ENCODE results near the gene RTP2.

The RTP2 gene

GRCh38 chr3:187702507-187703033 lies at the start of gene RTP2:
TSS of gene RTP2 (minus strand) at chr3:187702557. CDS start at chr3:187702128, 429 bp downstream.
- no peaks in the 10 kb centered on the region for H3K27me3 Mint-ChIP-seq
- H3K4me1 Mint-ChIP-seq (ENCODE audit: low read depth), result no peaks in the 10 kb centered on the region
- H3K4me3 Mint-ChIP-seq, result no peak within 1 kb of the TSS
- H3K9me3 Mint-ChIP-seq (ENCODE audit: low read depth), result no peaks in the 10 kb centered on the region
- H3K27ac Mint-ChIP-seq, result no peak within 1 kb of the TSS
- H3K36me3 Mint-ChIP-seq, result no peaks in the 10 kb centered on the region

- Mint-ChIP-seq H3K27me3 (no peaks in the 10 kb centered on the region), H3K4me1 (ENCODE audit: low read depth) (peaks cover 59% of the 10 kb centered on the region), H3K36me3 (no peaks in the 10 kb centered on the region), H3K9me3 (ENCODE audit: low read depth) (no peaks in the 10 kb centered on the region), H3K4me3 (peak overlapping the region; percentile 12), H3K27ac (peak overlapping the region; percentile 13)
These were observed 48.3 kb upstream of the RTP2 start for GRCh38 chr3:187750513-187751123.

GRCh38 chr3:187750006-187750512 lies 47.7 kb upstream of the RTP2 start:
- H3K27ac Mint-ChIP-seq, result peak overlapping the region; percentile 62

GRCh38 chr3:187748050-187748481 lies 45.7 kb upstream of the RTP2 start:
- Mint-ChIP-seq H3K27me3 (no peaks in the 10 kb centered on the region), H3K36me3 (no peaks in the 10 kb centered on the region), H3K4me1 (ENCODE audit: low read depth) (peaks cover 60% of the 10 kb centered on the region), H3K4me3 (peak overlapping the region; percentile 59), H3K27ac (peak overlapping the region; percentile 100), H3K9me3 (ENCODE audit: low read depth) (no peaks in the 10 kb centered on the region)

More at GRCh38 chr3:187750006-187750512, 47.7 kb upstream of the RTP2 start:
- no peaks in the 10 kb centered on the region for H3K36me3 Mint-ChIP-seq
- peak overlapping the region; percentile 15 for H3K4me3 Mint-ChIP-seq
- peaks cover 59% of the 10 kb centered on the region for H3K4me1 Mint-ChIP-seq (ENCODE audit: low read depth)
- no peaks in the 10 kb centered on the region for H3K27me3 Mint-ChIP-seq
- H3K9me3 Mint-ChIP-seq (ENCODE audit: low read depth), result no peaks in the 10 kb centered on the region

GRCh38 chr3:187747506-187747905 lies 45.1 kb upstream of the RTP2 start:
- Mint-ChIP-seq H3K4me3 (peak overlapping the region; percentile 98), H3K27ac (peak overlapping the region; percentile 100)

GRCh38 chr3:187746442-187747281 lies 44.3 kb upstream of the RTP2 start:
- peak overlapping the region; percentile 98 for H3K4me3 Mint-ChIP-seq
- no peaks in the 10 kb centered on the region for H3K9me3 Mint-ChIP-seq (ENCODE audit: low read depth)
- peaks cover 73% of the 10 kb centered on the region for H3K4me1 Mint-ChIP-seq (ENCODE audit: low read depth)
- no peaks in the 10 kb centered on the region for H3K36me3 Mint-ChIP-seq
- H3K27ac Mint-ChIP-seq, result peak overlapping the region; percentile 100
- H3K27me3 Mint-ChIP-seq, result no peaks in the 10 kb centered on the region

More at GRCh38 chr3:187747506-187747905, 45.1 kb upstream of the RTP2 start:
- Mint-ChIP-seq H3K36me3 (no peaks in the 10 kb centered on the region), H3K4me1 (ENCODE audit: low read depth) (peaks cover 65% of the 10 kb centered on the region), H3K9me3 (ENCODE audit: low read depth) (no peaks in the 10 kb centered on the region), H3K27me3 (no peaks in the 10 kb centered on the region)

- H3K4me1 Mint-ChIP-seq (ENCODE audit: low read depth), result peaks cover 74% of the 10 kb centered on the region
- no peaks in the 10 kb centered on the region for H3K36me3 Mint-ChIP-seq
- H3K4me3 Mint-ChIP-seq, result peak overlapping the region; percentile 98
- H3K27me3 Mint-ChIP-seq, result no peaks in the 10 kb centered on the region
- peak overlapping the region; percentile 100 for H3K27ac Mint-ChIP-seq
- no peaks in the 10 kb centered on the region for H3K9me3 Mint-ChIP-seq (ENCODE audit: low read depth)
These were observed 43.7 kb upstream of the RTP2 start for GRCh38 chr3:187746059-187746441.

GRCh38 chr3:187745201-187746058 lies 43.1 kb upstream of the RTP2 start, which contains the start of gene BCL6:
TSS of gene BCL6 (minus strand) at chr3:187745468. CDS start at chr3:187733693, 11,775 bp downstream.
- H3K36me3 Mint-ChIP-seq, result no peaks in the 10 kb centered on the region
- H3K4me1 Mint-ChIP-seq (ENCODE audit: low read depth), result peaks cover 72% of the 10 kb centered on the region
- no peaks in the 10 kb centered on the region for H3K9me3 Mint-ChIP-seq (ENCODE audit: low read depth)
- H3K27me3 Mint-ChIP-seq, result no peaks in the 10 kb centered on the region
- peak within 1 kb of the TSS; percentile 100 for H3K27ac Mint-ChIP-seq
- peak within 1 kb of the TSS; percentile 98 for H3K4me3 Mint-ChIP-seq

- Mint-ChIP-seq H3K4me1 (ENCODE audit: low read depth) (peaks cover 69% of the 10 kb centered on the region), H3K36me3 (no peaks in the 10 kb centered on the region), H3K27me3 (no peaks in the 10 kb centered on the region), H3K4me3 (peak overlapping the region; percentile 98), H3K27ac (peak overlapping the region; percentile 100), H3K9me3 (ENCODE audit: low read depth) (no peaks in the 10 kb centered on the region)
These were observed 42.1 kb upstream of the RTP2 start for GRCh38 chr3:187744169-187745151.

GRCh38 chr3:187743195-187744141 lies 41.1 kb upstream of the RTP2 start:
- Mint-ChIP-seq H3K9me3 (ENCODE audit: low read depth) (no peaks in the 10 kb centered on the region), H3K36me3 (no peaks in the 10 kb centered on the region), H3K4me1 (ENCODE audit: low read depth) (peaks cover 66% of the 10 kb centered on the region), H3K27me3 (no peaks in the 10 kb centered on the region), H3K4me3 (peak overlapping the region; percentile 98), H3K27ac (peak overlapping the region; percentile 100)

- no peaks in the 10 kb centered on the region for H3K36me3 Mint-ChIP-seq
These were observed 40.2 kb upstream of the RTP2 start for GRCh38 chr3:187742351-187743171.

More at GRCh38 chr3:187742351-187743171, 40.2 kb upstream of the RTP2 start:
- peak overlapping the region; percentile 98 for H3K4me3 Mint-ChIP-seq
- peaks cover 58% of the 10 kb centered on the region for H3K4me1 Mint-ChIP-seq (ENCODE audit: low read depth)
- H3K27me3 Mint-ChIP-seq, result no peaks in the 10 kb centered on the region
- H3K27ac Mint-ChIP-seq, result peak overlapping the region; percentile 100
- no peaks in the 10 kb centered on the region for H3K9me3 Mint-ChIP-seq (ENCODE audit: low read depth)
